GM19025 (cell line): ENCODE data around the gene TMEM63C.
"Not testable (repeated sequence)": the region's sequence is repeated elsewhere in the genome, so short reads cannot be mapped to it uniquely, and the experiment has no call there.

Experiments used
- ATAC-seq: cut with Tn5 transposase; IDR thresholded peaks from one replicate; pipeline ENCODE4 v1.9.1; 2021; ENCODE audit warnings: mild to moderate bottlenecking, low read depth, moderate library complexity; ENCODE audit not compliant: unreplicated experiment

TMEM63C gene

DNA sequence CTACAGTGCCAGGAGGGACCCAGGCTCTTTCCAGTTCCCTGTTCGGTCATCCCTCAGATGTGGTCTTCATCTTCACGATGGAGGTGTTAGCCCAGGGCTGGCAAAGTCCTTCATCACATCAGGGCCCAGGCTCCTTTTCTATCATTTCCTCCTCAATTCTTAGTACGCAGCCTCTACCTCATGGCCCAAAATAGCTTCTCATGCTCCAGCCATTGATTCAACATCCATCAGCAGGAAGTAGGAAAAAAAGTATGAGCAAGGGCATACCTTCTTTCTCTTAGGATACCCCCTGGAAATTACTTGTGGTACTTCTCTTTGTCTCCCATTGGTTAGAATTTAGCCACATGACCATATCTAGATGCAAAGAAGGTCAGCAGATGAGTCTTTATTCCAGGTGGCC, 27.8 kb upstream of the TMEM63C start:
- ATAC-seq: no peak

- no peak for ATAC-seq
Observed at GRCh38 chr14:77154421-77154820, 27.2 kb upstream of the TMEM63C start.

DNA sequence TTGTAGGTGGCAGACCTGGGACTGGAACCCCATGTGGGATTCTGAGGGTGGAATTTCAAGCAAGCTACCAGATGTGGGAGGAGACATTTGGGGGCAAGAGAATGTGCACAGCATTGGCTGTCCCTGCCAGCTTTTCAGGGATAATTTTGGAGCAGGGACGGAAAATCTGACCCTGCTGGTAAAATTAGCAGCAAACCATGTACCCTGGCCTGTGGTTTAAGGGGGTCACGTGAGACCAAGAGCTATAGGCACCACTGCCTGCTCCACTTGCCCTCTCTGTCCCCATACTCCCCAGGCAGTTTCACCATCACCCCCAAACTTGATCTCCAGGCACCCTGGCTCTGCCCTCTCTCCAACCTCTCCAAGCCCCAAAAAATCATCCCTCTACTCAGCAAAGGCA, 26.5 kb upstream of the TMEM63C start:
- no peak for ATAC-seq

DNA sequence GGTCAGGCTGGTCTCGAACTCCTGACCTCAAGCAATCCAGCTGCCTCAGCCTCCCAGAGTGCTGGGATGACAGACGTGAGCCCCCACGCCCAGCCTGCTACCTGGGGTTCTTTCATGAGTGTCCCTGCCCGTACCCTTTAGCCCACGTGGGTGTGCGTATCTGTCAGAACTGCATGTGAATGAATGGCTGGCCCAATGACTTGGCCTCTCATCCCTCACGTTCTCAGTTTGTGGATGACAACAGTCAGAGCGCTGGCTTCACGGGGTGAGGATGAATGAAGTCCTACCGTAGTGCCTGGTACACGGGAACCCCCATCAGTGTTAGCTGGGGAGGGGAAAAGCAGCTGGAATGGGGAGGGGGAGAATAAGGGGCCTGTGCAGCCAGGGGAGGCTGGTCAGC, 23.9 kb upstream of the TMEM63C start:
- no peak for ATAC-seq

GRCh38 chr14:77158175-77158881, 23.3 kb upstream of the TMEM63C start:
- ATAC-seq: no peak

- no peak for ATAC-seq
Observed at GRCh38 chr14:77158882-77159255, 22.7 kb upstream of the TMEM63C start.

DNA sequence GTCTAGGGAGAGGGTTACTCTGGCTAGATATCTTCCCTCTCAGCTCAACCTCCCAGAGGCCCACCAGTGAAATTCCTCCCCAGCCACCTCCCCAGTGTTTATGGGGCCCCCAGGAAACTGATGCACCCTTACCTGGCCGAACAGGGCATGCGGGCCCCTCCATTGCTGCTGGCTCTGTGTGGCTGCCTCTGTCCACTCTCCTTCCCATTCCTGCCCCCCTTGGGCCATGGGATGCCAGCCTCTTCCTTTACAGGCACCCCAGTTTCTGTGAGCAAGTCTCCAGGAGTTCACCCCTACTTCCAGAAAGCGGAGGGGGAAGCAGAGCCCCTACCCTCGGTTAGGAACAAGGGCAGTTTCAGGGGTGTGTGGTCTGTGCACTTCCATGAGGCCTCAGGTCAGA, 20.6 kb upstream of the TMEM63C start:
- ATAC-seq: no peak

DNA sequence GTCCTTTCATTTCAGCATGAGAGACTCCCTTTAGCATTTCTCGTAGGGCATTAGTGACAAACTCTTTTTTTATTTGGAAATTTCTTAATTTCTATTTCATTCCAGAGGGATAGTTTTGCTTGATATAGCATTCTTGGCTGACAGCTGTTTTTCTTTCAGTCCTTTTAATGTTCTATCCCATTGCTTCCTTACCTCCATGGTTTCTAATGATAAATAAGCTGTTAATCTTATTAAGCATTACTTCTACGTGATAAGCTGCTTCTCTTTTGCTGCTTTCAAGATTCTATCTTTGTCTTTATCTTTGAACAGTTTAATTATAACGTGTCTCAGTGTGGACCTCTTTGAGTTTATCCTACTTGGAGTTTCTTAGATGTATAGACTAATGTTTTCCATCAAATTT, 11.6 kb upstream of the TMEM63C start:
- ATAC-seq: no peak

DNA sequence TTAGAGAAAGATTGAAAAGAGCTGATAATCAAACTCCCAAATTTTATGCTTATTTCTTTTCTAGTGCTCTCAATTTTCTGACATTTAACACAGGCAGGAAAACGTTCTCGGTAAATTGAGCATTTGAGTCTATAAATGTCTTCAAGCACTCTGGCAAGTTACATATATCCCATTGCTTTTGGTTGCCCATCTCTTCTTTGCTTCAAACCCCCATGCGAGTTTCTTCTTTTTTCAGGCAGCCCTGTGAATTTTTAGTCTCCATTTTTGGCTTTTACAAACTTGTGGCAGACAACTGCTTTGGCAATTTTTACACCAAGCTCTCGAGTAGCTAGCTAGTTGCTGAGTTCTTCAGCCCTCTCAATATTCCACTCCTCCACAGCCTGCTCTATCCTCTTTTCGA, 8.7 kb upstream of the TMEM63C start:
- no peak for ATAC-seq

- ATAC-seq: not testable (repeated sequence)
Observed at GRCh38 chr14:77173911-77174617, 7.5 kb upstream of the TMEM63C start.

- ATAC-seq: no peak
Observed at GRCh38 chr14:77175843-77176242, 5.8 kb upstream of the TMEM63C start.

DNA sequence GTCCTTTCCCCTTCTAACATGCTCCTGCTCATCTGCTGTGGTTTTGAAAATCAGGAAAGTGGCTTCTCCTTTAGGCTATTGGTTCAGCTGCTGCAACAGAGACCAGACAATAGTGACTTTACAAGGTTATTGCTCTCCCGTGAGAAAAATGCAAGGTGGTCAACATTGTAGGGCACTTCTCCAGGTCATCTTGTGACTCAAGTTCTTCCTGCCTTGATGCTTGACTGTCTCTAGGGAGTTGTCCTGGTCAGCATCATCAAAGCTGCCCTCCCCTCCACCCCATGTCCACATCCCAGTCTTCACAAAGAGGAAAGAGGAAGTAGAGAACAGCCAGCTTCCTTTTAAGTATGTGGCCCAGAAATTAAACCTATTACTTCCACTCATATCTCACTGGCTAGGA, 3.9 kb upstream of the TMEM63C start:
- ATAC-seq: no peak

DNA sequence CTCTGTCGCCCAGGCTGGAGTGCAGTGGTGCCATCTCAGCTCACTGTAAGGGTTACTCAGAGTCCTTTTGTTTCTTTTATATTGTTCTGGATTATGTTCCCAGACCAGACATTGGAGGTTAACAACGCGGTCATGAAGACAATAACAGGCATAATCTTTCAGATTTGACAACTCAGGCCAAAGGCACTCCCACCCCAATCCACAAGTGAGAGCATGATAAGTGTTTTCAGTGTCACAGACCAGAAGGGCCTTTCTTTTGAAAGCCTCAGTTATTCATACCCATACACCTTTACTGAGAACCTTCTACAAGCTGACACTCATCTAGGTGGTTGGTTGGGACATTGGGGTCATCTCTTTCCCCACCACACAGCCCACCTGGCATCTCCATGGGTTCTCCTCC, 2.9 kb upstream of the TMEM63C start:
- ATAC-seq: no peak

GRCh38 chr14:77180726-77181602, 634 bp upstream of the TMEM63C start:
- no peak for ATAC-seq

DNA sequence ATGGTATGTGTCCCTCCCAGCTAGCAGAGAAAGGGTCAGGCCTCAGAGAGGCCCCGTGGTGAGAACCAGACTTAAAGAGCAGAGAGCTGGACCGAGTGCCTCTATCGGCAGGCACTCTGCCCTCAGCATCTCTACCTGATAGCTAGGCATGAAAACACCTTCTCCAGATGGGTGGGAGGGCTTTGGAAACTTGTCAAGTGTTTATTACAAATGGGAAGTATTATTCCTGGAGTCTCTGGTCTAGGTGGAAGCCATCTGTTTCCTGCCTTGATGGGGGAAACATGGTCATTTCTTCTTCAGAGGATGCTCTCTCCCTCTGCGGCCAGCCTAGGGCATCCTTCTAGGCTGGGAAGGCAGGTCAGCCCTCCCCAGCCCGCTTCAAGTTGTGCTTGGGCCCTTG, 2.3 kb downstream of the TMEM63C start:
- no peak for ATAC-seq

DNA sequence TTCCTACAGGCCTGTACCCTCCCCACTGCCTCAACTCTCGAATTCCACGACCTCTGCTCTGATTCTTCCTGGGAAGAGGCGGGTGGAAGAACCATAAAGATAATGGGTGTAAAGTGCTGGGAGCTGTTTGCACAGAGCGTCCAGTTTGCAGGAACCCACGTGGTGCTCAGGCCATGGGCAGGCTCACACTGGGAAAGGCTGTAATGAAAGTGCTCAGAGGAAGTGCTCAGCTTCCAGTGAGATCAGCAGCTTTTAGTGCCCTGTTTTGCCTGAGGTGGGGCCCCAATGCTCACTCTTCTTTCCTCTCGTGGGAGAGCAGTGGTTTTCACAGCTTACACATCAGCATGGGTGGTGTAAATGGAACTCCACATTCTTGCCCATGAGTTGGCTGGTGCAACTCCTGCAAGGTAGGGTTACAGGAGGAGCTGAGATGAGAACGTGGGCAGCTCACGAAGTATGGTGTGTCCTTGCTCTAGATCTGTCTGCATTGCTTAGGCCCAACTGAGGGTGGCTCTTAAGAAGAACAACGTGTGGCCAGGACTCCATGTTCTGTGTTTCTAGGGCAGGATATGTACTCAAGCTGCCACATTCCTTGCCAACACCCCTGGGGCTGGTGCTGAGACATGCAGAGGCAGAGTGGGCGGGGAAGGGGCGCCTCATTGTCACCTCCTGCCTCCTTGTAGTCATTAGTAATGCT, 2.9 kb downstream of the TMEM63C start:
- no peak for ATAC-seq

DNA sequence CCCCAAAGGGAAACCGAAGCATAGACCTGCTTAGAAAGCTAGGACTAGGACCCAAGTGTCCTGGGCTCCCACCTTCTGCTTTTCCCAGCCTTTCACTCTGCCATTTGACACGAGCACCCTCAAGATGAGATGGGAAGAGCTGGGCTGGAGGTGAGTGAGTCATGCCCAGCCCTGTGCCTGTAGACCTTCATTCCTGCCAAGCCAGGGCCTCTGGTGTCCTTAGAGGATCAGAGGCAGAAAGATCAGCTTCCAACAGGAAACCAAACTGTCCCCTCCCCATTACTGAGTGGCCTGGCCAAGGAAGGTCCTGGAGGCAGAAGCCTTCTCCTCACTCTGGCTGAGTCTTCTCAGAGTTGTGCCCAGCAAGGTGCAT, 3.5 kb downstream of the TMEM63C start:
- ATAC-seq: no peak

DNA sequence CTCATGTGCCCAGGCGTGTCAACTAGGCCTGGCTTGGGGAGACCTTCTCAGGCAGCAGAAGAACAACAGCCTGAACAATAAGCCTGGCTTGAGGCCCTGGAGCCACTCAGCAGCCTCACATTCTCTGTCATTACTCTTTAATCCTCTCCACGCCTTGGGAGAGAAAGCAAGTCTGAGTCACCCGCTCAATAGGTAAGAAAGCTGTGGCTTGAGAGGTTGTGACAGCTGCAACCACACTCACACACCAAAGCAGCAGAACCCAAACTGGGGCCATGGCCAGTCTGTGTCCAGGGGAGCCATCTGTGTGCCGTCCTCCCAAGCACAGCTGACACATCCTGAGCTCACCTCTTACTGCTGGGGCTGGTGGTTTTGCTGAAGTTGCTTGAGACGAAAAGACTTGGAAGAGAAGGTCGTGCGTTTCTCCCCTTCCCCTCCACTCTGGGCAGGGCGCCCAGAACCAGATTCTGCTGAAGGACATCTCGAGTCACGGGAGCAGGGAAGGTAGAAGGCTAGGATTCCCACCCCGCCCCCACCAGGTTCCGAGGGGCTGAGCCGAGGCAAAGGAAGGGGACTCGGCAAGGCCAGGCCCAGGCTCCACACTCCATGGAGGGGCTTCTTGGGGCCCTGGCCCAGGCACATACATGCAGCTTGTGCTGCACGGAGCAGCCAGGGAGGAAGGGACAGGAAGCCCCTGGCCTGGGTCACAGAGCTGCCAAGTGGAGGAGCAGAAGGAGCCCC, 5.5 kb downstream of the TMEM63C start:
- no peak for ATAC-seq

DNA sequence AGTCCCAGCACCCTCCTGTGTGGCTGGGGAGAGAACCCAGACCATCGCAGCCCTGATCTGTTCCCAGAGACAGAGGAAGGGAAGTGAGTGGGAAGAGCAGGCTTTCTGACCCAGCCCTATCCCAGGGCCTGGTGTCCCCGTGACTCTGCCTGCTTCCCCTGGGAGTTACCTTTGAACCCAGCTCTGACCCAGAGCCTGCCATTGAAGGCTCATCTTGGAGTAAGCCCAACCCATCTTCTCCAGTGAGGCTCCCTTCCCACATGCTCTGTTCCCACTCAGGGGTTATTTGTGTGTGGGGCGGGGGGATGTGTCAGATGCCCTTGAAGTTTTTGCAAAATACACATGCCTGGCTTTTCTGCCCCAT, 6.0 kb downstream of the TMEM63C start:
- ATAC-seq: no peak

DNA sequence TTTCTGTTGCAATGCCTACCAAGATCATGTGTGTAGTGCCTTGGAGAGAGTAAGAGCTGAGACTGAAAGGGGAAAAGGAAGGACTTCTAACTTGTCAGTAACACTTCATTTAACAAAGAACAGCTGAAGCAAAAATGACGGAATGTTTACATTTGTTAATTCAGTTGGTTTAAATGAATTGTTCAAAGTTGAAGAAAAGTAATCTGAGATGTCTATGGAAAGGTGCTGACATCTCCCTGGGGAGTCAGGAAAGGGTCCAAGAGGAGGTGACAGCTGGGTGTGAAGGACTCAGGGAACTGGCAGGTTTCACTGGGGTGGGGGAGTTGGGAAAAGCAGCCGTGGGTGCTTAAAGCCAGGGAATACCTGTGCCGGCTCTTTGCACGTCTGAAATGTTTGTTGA, 7.9 kb downstream of the TMEM63C start:
- no peak for ATAC-seq
